ENCODE measurements around the gene POP7.
"Not testable (repeated sequence)": the region's sequence is repeated elsewhere in the genome, so short reads cannot be mapped to it uniquely, and the experiment has no call there.

Gene POP7

DNA sequence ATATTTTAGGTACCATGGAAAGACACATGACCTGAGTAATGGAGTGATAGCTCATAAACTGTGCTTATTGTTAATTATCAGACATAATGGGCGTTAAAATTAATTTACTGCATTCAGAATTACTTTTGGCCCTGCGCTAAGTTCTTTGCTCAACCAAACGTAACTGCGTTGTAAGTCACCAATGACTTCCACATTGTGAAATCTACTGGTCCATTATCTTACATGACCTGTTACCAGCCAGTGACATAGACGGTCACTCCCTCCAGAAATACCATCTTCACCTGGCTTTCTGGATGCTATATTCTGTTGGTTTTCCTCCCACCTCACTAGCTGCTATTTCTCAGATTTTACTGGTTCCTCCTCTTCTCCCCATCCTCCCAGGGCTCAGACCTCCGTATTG lies 6.9 kb upstream of the POP7 start:
- TF ChIP-seq ESRRG (CRISPR knock-in tag; IDR thresholded peaks at IDR 0.05) (no peak), TOX (CRISPR knock-in tag; IDR thresholded peaks at IDR 0.05; ENCODE audit: borderline replicate concordance) (no peak), ZFP3 (CRISPR knock-in tag; IDR thresholded peaks at IDR 0.05) (no peak), OSR1 (CRISPR knock-in tag; IDR thresholded peaks at IDR 0.05) (no peak), BACH2 (CRISPR knock-in tag; IDR thresholded peaks at IDR 0.05; ENCODE audit: borderline replicate concordance) (no peak), TSHZ2 (CRISPR knock-in tag; IDR thresholded peaks at IDR 0.05) (no peak), ZNF70 (CRISPR knock-in tag; IDR thresholded peaks at IDR 0.05) (no peak), RARB (CRISPR knock-in tag; IDR thresholded peaks at IDR 0.05) (no peak), PPARA (CRISPR knock-in tag; IDR thresholded peaks at IDR 0.05; ENCODE audit: borderline replicate concordance) (no peak), ISL1 (CRISPR knock-in tag; IDR thresholded peaks at IDR 0.05) (no peak), CSDC2 (CRISPR knock-in tag; IDR thresholded peaks at IDR 0.05) (no peak), ARNTL (CRISPR knock-in tag; IDR thresholded peaks at IDR 0.05; ENCODE audit: borderline replicate concordance, low read depth) (no peak), TCF4 (CRISPR knock-in tag; IDR thresholded peaks at IDR 0.05; ENCODE audit: borderline replicate concordance) (no peak), ZNF565 (CRISPR knock-in tag; conservative IDR thresholded peaks at IDR 0.05; ENCODE audit: low read depth) (no peak)
- TF ChIP-seq, protein P1, sequence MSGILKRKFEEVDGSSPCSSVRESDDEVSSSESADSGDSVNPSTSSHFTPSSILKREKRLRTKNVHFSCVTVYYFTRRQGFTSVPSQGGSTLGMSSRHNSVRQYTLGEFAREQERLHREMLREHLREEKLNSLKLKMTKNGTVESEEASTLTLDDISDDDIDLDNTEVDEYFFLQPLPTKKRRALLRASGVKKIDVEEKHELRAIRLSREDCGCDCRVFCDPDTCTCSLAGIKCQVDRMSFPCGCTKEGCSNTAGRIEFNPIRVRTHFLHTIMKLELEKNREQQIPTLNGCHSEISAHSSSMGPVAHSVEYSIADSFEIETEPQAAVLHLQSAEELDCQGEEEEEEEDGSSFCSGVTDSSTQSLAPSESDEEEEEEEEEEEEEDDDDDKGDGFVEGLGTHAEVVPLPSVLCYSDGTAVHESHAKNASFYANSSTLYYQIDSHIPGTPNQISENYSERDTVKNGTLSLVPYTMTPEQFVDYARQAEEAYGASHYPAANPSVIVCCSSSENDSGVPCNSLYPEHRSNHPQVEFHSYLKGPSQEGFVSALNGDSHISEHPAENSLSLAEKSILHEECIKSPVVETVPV (CRISPR knock-in tag; IDR thresholded peaks at IDR 0.05): no peak
- no peak for ATAC-seq

DNA sequence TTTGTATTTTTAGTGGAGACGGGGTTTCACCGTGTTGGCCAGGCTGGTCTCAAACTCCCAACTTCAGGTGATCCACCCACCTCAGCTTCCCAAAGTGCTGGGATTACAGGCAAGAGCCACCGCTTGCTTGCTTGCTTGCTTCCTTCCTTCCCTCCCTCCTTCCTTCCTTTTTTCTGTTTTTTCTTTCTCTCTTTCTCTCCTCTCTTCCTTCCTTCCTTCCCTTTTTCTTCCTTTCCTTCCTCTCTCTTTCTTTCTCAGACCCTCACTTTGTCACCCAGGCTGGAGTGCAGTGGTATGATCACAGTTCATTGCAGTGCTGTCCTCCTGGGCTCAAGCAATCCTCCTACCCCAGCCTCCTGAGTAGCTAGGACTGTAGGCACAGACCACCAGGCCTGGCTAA lies 4.8 kb upstream of the POP7 start:
- not testable (repeated sequence) for ATAC-seq

GRCh38 chr7:100705320-100705752 lies 585 bp upstream of the POP7 start:
- peak; percentile 87 for ATAC-seq
- peak; percentile 9; the same call in 1 of the 2 replicates for TF ChIP-seq ZNF70 (CRISPR knock-in tag; IDR thresholded peaks at IDR 0.05)
- TF ChIP-seq TSHZ2 (CRISPR knock-in tag; IDR thresholded peaks at IDR 0.05): no peak

DNA sequence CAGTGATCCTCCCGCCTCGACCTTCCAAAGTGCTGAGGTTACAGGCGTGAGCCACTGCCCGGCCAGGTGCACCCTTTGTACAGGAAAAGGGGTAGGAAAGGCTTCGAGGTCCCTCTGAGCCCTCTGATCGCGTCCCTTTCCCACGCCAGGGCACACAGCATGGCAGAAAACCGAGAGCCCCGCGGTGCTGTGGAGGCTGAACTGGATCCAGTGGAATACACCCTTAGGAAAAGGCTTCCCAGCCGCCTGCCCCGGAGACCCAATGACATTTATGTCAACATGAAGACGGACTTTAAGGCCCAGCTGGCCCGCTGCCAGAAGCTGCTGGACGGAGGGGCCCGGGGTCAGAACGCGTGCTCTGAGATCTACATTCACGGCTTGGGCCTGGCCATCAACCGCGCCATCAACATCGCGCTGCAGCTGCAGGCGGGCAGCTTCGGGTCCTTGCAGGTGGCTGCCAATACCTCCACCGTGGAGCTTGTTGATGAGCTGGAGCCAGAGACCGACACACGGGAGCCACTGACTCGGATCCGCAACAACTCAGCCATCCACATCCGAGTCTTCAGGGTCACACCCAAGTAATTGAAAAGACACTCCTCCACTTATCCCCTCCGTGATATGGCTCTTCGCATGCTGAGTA lies 871 bp downstream of the POP7 start:
- no peak for ATAC-seq
- TF ChIP-seq ARNTL (CRISPR knock-in tag; IDR thresholded peaks at IDR 0.05; ENCODE audit: borderline replicate concordance, low read depth) (no peak), ZNF565 (CRISPR knock-in tag; conservative IDR thresholded peaks at IDR 0.05; ENCODE audit: low read depth) (no peak), ESRRG (CRISPR knock-in tag; IDR thresholded peaks at IDR 0.05) (no peak), ZFP30 (CRISPR knock-in tag; IDR thresholded peaks at IDR 0.05) (no peak), TSHZ2 (CRISPR knock-in tag; IDR thresholded peaks at IDR 0.05) (no peak), ZNF70 (CRISPR knock-in tag; IDR thresholded peaks at IDR 0.05) (no peak; the same call in 1 of the 2 replicates), RARB (CRISPR knock-in tag; IDR thresholded peaks at IDR 0.05) (no peak), TCF4 (CRISPR knock-in tag; IDR thresholded peaks at IDR 0.05; ENCODE audit: borderline replicate concordance) (no peak), CSDC2 (CRISPR knock-in tag; IDR thresholded peaks at IDR 0.05) (no peak), SNAI2 (CRISPR knock-in tag; IDR thresholded peaks at IDR 0.05) (no peak), BACH2 (CRISPR knock-in tag; IDR thresholded peaks at IDR 0.05; ENCODE audit: borderline replicate concordance) (no peak), ZFP3 (CRISPR knock-in tag; IDR thresholded peaks at IDR 0.05) (no peak), PPARA (CRISPR knock-in tag; IDR thresholded peaks at IDR 0.05; ENCODE audit: borderline replicate concordance) (no peak), ISL1 (CRISPR knock-in tag; IDR thresholded peaks at IDR 0.05) (no peak), OSR1 (CRISPR knock-in tag; IDR thresholded peaks at IDR 0.05) (no peak), GLIS3 (CRISPR knock-in tag; IDR thresholded peaks at IDR 0.05) (no peak)
- TF ChIP-seq, protein P2, sequence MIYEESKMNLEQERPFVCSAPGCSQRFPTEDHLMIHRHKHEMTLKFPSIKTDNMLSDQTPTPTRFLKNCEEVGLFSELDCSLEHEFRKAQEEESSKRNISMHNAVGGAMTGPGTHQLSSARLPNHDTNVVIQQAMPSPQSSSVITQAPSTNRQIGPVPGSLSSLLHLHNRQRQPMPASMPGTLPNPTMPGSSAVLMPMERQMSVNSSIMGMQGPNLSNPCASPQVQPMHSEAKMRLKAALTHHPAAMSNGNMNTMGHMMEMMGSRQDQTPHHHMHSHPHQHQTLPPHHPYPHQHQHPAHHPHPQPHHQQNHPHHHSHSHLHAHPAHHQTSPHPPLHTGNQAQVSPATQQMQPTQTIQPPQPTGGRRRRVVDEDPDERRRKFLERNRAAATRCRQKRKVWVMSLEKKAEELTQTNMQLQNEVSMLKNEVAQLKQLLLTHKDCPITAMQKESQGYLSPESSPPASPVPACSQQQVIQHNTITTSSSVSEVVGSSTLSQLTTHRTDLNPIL (CRISPR knock-in tag; IDR thresholded peaks at IDR 0.05; ENCODE audit: low read depth): no peak
- TF ChIP-seq, protein P3, sequence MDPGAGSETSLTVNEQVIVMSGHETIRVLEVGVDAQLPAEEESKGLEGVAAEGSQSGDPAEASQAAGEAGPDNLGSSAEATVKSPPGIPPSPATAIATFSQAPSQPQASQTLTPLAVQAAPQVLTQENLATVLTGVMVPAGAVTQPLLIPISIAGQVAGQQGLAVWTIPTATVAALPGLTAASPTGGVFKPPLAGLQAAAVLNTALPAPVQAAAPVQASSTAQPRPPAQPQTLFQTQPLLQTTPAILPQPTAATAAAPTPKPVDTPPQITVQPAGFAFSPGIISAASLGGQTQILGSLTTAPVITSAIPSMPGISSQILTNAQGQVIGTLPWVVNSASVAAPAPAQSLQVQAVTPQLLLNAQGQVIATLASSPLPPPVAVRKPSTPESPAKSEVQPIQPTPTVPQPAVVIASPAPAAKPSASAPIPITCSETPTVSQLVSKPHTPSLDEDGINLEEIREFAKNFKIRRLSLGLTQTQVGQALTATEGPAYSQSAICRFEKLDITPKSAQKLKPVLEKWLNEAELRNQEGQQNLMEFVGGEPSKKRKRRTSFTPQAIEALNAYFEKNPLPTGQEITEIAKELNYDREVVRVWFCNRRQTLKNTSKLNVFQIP (CRISPR knock-in tag; IDR thresholded peaks at IDR 0.05; ENCODE audit: borderline replicate concordance, low read depth): no peak
